GM19238 (cell line): ENCODE measurements around the gene GPC1.

Experiments used
- DNase-seq: peaks from one replicate; pipeline ENCODE4 v3.0.0; 2011; ENCODE audit warnings: low spot score; ENCODE audit not compliant: insufficient read length

The GPC1 gene

GRCh38 chr2:240440704-240441320 lies 5.3 kb downstream of the GPC1 start:
- DNase-seq = no peak

- DNase-seq = no peak
These were observed 6.0 kb downstream of the GPC1 start for GRCh38 chr2:240441326-240441992.

DNA sequence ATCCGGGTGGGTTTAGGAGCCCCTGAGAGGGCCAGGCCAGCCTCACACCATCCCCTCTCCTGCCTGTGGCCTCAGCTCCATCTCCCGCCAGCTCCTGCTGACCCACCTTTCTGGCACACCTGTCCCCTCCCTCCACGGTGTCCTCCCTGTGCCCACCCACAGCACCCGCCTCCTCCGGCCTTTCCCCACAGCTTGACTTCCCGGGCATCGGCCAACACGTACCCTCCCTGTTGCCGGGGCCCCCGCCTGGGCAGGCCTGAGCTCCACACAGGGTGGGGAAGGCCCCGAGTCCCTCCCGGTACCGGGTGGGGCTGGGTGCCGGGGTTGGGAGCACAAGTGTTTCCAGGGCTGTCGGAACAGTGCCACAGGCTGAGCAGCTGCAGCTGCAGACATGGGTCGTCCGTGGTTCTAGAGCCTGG lies 6.5 kb downstream of the GPC1 start:
- no peak for DNase-seq

DNA sequence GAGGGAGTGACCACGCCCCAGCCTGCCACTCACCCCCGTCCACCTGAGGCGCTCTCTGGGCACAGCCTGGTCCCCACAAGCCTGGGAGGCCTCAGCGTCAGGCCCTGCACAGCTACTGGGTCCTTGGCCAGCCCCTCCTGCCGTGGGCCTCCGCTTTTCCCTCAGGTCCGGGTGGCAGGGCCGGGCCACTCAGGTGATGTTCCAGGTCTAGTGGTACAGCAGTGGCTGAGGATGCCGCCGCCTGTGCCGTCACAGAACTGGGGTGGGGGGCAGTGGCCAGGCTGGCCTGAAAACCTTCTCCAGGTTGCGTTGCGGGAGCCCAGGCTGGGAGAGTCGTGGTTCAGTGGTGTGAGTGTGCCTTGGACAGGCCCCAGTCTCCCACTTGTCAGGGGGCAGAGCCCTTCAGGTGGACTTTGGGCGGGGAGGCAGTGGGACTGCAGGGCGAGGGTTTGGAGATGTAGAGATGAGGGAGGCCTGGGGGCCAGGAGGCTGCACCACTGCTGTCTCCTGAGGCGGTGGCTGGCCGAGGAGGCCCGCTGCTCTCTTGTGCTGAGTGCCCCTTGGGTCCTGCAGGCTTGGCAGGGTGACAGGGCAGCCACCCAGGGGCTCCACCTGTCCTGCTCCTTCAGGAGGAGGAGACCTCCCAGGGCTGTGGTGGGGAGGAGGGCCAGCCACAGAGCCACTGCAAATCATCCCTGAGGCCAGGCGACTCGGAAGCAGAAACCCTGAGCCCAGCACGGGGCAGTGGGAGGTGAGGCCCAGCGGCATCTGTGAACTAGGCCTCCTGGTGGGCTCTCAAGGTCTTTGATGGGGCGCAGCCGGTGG lies 7.6 kb downstream of the GPC1 start:
- DNase-seq = no peak

DNA sequence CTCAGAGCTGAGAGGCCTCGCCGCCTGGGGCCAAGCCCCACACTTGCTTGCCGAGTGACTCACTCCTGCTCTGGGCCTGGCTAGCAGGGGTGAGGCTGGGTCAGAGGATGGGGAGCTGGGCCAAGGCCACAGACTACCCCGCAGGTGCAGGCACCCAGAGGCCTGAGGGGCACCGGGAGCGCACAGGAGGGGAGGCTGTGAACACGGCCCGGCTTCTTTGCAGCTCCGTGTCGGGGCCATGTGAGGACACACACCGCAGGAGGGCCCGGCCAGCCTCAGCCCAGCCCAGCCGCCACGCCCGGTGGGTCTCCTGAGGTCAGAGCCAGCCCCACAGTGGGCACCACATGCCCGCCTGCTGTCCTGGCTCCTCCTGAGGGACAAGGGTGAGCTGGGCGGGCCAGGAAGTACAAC lies 8.4 kb downstream of the GPC1 start:
- no peak for DNase-seq

- DNase-seq = no peak
These were observed 9.0 kb downstream of the GPC1 start for GRCh38 chr2:240444464-240444863.

GRCh38 chr2:240445961-240446663 lies 10.6 kb downstream of the GPC1 start:
- no peak for DNase-seq

DNA sequence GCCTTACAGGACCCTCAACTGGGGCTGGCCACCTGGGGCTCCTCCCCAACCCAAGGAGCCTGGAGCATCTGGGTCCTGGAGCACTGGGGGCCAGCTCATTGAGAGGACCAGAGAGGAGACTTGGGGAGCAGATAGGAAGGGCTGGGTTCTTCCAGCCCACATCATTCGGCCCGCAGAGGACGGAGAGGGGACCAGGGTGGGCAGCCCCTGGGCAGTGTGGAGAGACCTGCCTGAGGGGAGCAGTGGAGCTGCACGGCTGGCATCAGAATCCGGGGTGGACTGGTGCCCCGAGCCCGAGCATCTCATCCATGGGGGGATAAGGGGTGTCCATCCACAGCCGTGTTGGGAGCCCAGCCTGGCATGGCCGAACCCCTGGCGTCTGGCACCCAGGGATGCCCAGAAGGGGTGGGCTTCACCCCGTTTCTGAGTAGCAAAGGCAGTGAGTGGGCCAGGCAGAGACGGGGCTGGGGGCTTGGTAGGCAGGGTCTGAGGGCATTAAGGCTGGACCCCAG lies 11.3 kb downstream of the GPC1 start:
- DNase-seq = no peak

- DNase-seq = no peak
These were observed 11.9 kb downstream of the GPC1 start for GRCh38 chr2:240447331-240447730.

DNA sequence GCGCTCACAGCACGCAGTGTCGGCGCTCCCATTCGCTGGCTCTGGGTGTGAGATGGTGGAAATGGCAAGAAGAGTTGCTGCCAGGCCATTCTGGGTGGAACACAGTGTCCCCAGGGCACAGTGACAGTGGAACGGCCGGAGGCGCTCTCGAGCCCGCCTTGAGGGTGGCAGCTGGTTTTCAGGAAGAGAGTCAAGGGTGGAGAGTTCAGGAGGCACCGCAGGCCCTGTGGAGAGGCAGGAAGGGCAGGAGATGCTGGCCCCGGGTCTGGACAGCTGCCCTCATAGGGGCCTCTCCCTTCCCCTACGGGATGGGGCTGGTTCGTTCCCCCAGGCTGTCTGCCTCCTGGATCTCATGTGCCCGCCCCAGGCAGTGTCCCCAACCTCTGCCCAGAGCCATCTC lies 12.5 kb downstream of the GPC1 start:
- no peak for DNase-seq

DNA sequence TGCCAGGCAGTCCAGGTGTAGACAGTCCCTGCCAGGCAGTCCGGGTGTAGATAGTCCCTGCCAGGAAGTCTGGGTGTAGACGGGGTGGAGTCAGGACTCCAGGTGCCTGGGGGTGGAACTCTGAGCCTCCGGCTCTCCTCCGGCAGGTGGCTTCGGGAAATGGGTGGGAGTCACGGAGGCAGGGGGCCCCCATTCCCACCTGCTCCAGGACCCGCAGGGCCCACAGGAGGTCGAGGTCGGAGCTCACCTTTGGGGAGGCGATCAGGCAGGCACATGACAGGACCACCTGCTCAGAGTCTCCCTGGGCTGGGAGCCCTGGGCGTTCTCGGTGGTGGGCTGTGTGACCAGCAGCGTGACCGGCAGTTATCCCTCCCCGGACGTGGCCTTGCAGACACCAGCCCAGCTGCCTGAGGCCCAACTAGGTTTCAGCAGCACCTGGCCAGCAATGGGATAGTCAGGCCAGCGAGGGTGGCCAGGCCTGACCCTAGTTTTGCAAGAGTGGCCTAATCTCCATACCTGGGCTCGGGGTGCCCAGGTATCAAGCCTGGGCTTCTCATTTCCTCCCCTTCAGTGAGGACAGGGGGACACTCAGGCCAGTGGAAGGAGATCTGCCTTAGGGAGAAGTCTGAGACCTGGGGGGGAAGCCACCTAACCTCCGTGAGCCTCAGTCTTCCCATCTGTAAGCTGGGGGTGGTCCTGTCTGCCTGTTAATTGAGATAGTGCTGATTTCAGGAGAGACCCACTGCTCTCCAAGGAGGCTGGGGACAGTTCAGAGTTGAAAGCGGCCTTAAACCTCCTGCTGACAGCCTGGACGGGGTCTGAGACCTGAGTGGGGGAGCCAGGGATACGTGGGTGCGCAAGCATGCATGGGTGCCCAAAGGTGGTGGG lies 13.2 kb downstream of the GPC1 start:
- DNase-seq = no peak

GRCh38 chr2:240449764-240450531 lies 14.5 kb downstream of the GPC1 start:
- DNase-seq = no peak

DNA sequence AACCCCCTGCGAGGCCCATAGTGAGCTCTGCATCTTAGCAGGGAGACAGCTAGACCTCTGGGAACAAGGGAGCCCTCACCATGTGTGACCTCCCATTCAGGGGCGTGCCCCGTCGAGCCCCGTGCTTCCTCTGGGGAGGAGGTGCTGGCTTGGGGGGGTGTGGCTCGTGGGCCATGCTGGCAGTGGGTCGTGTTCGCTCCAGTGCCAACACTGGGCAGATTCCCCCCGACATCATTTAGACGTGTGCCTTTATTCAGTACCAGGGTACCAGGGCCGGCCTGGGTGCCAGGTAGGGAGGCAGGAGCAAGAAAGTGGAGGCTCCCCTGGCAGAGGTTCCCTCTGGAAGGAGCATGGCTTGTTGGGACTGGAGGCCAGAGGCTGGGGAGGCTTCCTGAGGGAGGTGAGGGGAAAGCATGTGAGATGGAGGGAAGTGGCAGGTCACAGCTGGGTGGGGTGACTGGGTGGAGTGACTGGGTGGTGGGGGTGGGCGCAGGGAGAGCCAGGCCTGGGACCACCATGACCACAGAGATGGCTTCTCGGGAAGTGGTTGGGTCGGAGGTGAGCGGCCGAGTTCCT lies 15.2 kb downstream of the GPC1 start:
- no peak for DNase-seq

- DNase-seq = no peak
These were observed 15.7 kb downstream of the GPC1 start for GRCh38 chr2:240451108-240451611.

DNA sequence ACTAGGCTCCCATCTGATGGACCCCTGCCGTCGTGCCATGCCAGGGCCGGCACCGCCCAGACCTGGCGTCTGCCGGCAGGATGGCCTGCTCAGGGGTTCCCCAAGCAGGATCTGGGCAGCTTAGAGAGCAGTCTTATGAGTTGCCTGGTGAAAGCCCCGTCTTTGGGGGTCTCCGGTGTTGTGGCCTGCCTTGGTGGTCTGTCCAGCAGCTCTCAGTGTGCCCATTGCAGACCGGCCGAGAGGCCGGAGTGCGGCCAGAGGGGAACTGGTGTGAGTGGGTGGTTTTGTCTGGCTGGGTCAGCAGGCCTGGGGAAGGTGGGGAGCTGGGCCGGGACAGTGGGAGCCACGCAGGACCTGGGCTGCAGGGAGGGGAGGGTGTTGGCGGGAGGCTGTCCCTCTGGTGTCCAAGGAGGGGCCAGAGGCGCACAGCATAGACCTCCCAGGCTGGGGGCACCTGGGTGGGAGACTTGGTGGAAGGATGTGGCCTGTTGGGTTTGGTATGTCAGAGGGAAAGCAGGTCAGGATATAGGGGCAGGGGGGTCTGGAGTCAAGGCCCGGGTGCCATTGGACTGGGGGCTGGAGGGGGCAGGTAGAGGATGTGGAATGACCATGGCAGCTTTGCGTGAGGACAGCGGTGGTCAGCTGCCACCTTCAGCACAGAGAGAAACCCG lies 16.5 kb downstream of the GPC1 start:
- no peak for DNase-seq

DNA sequence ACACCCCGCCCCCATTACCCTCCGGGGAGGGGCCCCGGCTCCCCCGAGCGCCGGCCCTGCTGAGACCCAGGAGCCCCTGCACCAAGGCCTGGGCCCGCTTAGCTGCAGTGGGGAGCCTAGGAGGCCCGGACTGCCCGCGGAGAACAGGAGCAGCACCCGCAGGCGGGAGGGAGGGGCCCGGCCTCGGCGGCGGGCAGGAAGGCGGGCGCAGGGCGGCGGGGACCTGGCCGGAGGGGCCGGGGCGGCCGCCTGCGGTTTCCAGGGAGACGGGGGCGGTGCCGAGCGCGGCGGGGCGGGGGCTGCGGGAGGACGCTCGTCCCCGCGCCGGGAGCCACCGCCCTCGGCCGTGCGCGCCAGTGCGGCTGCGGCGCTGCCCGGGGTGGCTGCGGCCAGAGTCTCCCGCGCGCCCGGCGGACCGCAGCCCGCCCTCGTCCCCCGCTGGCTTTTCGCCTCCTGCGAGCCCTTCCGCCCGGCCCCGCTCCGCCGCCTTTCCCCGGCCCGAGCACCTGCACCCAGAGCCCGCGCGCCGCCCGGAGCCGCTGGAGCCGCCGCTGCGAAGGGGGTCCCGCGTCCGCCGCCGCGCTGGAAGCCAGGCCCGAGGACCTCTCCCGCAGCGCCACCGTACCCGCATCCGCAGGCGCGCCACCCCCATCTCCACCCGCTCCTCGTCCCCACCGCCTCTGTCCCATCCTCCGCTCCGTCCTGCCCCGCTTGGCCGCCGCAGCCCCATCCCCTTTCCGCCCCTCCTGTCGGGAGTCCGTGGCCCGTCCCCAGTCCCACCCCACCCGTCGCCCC lies 17.2 kb downstream of the GPC1 start:
- DNase-seq = no peak

DNA sequence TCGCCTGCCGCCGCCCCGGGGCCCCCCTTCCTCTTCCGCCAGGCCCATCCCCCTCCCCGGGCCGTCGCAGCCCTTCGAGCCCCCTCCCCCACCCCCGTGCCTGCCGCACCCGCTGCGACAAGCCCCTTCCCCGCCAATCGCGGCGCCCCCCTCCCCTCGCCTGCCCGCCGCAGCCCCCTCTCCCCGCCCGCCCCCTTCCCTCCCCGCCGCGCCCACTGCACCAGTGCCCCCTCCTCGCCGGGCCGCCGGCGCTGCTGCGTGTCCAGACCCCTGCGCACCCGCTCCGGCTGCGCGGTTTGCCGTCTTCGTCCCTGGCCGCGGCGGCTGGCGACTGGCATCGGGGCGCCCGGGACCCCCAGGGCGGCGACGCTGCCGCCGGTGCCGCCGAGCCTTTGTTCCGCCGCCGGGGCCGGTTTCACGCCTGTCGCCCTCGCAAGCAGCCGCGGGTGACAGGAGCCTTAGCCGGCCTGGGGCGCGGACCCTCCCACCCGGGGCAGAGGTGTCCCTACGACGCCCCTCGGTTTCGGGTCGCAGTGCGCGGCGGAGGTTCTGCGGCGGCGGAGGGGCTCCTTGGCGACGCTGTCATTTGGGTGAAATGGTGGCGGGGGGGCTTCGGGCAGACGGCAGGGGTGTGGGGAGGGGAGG lies 18.1 kb downstream of the GPC1 start:
- no peak for DNase-seq
